Measurements from ENCODE around the gene METTL2B. TPM values are rescaled to one million over a fixed set of nuclear protein-coding genes. Genes with fewer than 3 reads are reported as not detected.

Gene METTL2B
- total RNA-seq, 2 experiments from 2014 or later: 25.4 to 40.7 TPM

DNA sequence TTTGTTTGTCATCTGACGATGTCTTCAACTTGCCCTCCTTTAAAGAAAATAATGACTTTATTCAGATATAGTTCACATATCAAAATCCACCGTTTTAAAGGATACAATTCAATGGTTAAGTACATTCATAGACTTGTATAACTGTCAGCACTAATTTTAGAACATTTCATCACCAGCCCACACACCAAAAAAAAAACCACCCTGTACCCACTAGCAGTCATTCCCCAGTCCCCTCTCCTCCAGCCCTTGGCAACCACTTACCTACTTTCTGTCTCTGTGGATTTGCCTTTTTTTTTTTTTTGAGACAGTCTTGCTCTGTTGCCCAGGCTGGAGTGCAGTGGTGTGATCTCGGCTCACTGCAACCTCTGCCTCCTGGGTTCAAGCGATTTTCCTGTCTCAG, 26.1 kb upstream of the METTL2B start:
- Histone ChIP-seq H3K4me3 (ENCODE audit: low read depth, low read length, poor library complexity, severe bottlenecking) (no peak overlapping the region), H3K4me1 (ENCODE audit: insufficient read depth, low read length, poor library complexity, severe bottlenecking) (peaks cover 4% of the 10 kb centered on the region), H2AFZ (ENCODE audit: low read length) (no peak overlapping the region), H3K36me3 (ENCODE audit: insufficient read depth, low read length) (no peaks in the 10 kb centered on the region), H4K20me1 (ENCODE audit: insufficient read depth, low read length) (no peaks in the 10 kb centered on the region), H3K4me2 (ENCODE audit: low read length) (no peak overlapping the region), H3K27ac (ENCODE audit: low read depth, low read length, poor library complexity, severe bottlenecking) (no peak overlapping the region), H3K79me2 (ENCODE audit: insufficient read depth, low read depth, low read length) (no peaks in the 10 kb centered on the region), H3K9me2 (ENCODE audit: insufficient read depth, low read length) (no peaks in the 10 kb centered on the region), H3K9me3 (ENCODE audit: low read length) (no peaks in the 10 kb centered on the region)
- DNase-seq (ENCODE audit: low spot score): no peak
- intact Hi-C loops (cut with micrococcal nuclease; ENCODE audit: unreplicated experiment): no loop called here
- no TSS peak for BruUV-seq (replicated peaks)
- TF ChIP-seq, protein P1, sequence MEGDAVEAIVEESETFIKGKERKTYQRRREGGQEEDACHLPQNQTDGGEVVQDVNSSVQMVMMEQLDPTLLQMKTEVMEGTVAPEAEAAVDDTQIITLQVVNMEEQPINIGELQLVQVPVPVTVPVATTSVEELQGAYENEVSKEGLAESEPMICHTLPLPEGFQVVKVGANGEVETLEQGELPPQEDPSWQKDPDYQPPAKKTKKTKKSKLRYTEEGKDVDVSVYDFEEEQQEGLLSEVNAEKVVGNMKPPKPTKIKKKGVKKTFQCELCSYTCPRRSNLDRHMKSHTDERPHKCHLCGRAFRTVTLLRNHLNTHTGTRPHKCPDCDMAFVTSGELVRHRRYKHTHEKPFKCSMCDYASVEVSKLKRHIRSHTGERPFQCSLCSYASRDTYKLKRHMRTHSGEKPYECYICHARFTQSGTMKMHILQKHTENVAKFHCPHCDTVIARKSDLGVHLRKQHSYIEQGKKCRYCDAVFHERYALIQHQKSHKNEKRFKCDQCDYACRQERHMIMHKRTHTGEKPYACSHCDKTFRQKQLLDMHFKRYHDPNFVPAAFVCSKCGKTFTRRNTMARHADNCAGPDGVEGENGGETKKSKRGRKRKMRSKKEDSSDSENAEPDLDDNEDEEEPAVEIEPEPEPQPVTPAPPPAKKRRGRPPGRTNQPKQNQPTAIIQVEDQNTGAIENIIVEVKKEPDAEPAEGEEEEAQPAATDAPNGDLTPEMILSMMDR (conservative IDR thresholded peaks at IDR 0.05; ENCODE audit: low read length): no peak
- TF ChIP-seq EZH2phosphoT487 (IDR thresholded peaks at IDR 0.05; ENCODE audit: borderline replicate concordance, low read depth, low read length): no peak
- ChIA-PET CTCF (ENCODE audit: unreplicated experiment) (no interaction called here), POLR2A (no interaction called here)

DNA sequence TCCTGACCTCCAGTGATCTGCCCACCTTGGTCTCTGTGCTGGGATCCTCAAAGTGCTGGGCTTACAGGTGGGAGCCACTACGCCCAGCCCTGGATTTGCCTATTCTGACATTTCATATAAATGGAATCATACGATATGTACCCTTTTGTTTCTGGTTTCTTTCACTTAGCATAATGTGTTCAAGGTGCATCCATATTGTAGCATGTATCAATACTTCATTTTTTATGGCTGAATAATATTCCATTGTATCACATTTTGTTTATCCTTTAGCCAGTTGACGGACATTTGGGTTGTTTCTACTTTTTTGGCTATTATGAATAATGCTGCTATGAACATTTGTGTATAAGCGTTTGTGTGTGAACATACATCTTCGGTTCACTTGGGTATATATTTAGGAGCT, 25.6 kb upstream of the METTL2B start:
- ChIA-PET CTCF (ENCODE audit: unreplicated experiment) (no interaction called here), POLR2A (interaction anchor here (0.5 to 1.1 kb wide), 2 partner anchors 10 to 333 kb away, joined by 3 to 6 read pairs; no protein-coding TSS in a partner anchor)
- Histone ChIP-seq H3K4me3 (ENCODE audit: low read depth, low read length, poor library complexity, severe bottlenecking) (no peak overlapping the region), H3K4me1 (ENCODE audit: insufficient read depth, low read length, poor library complexity, severe bottlenecking) (peaks cover 4% of the 10 kb centered on the region), H3K9me2 (ENCODE audit: insufficient read depth, low read length) (no peaks in the 10 kb centered on the region), H3K79me2 (ENCODE audit: insufficient read depth, low read depth, low read length) (peaks cover 2% of the 10 kb centered on the region; the same call in 1 of the 2 replicates), H4K20me1 (ENCODE audit: insufficient read depth, low read length) (no peaks in the 10 kb centered on the region), H2AFZ (ENCODE audit: low read length) (no peak overlapping the region), H3K36me3 (ENCODE audit: insufficient read depth, low read length) (no peaks in the 10 kb centered on the region), H3K4me2 (ENCODE audit: low read length) (no peak overlapping the region), H3K27ac (ENCODE audit: low read depth, low read length, poor library complexity, severe bottlenecking) (no peak overlapping the region), H3K9me3 (ENCODE audit: low read length) (no peaks in the 10 kb centered on the region)
- TF ChIP-seq EZH2phosphoT487 (IDR thresholded peaks at IDR 0.05; ENCODE audit: borderline replicate concordance, low read depth, low read length): no peak
- TF ChIP-seq, protein P1 (conservative IDR thresholded peaks at IDR 0.05; ENCODE audit: low read length): no peak
- intact Hi-C loops (cut with micrococcal nuclease; ENCODE audit: unreplicated experiment): no loop called here
- no peak for DNase-seq (ENCODE audit: low spot score)
- no TSS peak for BruUV-seq (replicated peaks)

DNA sequence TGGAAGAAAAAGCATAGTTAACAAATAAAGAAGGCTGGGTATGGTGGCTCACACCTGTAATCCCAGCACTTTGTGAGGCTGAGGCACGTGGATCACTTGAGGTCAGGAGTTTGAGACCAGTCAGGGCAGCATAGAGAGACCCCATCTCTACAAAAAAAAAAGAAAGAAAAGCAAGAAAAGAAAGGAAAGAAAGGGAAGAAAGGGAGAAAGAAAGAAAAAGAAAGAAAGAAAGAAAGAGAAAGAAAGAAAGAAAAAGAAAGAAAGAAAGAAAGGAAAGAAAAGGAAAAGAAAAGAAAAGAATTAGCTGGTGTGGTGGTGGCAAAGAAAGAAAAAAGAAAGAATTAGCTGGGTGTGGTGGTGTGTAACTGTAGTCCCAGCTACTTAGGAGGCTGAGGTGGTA, 24.0 kb upstream of the METTL2B start:
- TF ChIP-seq, protein P1 (conservative IDR thresholded peaks at IDR 0.05; ENCODE audit: low read length): no peak
- TF ChIP-seq EZH2phosphoT487 (IDR thresholded peaks at IDR 0.05; ENCODE audit: borderline replicate concordance, low read depth, low read length): no peak
- no TSS peak for BruUV-seq (replicated peaks)
- Histone ChIP-seq H3K9me3 (ENCODE audit: low read length) (no peaks in the 10 kb centered on the region), H3K27ac (ENCODE audit: low read depth, low read length, poor library complexity, severe bottlenecking) (no peak overlapping the region), H3K4me2 (ENCODE audit: low read length) (no peak overlapping the region), H3K79me2 (ENCODE audit: insufficient read depth, low read depth, low read length) (peaks cover 18% of the 10 kb centered on the region), H2AFZ (ENCODE audit: low read length) (no peak overlapping the region), H3K4me1 (ENCODE audit: insufficient read depth, low read length, poor library complexity, severe bottlenecking) (peaks cover 11% of the 10 kb centered on the region), H3K4me3 (ENCODE audit: low read depth, low read length, poor library complexity, severe bottlenecking) (no peak overlapping the region), H3K36me3 (ENCODE audit: insufficient read depth, low read length) (peaks cover 8% of the 10 kb centered on the region), H4K20me1 (ENCODE audit: insufficient read depth, low read length) (no peaks in the 10 kb centered on the region), H3K9me2 (ENCODE audit: insufficient read depth, low read length) (no peaks in the 10 kb centered on the region)
- DNase-seq (ENCODE audit: low spot score): no peak
- POLR2A ChIA-PET: interaction anchor here (0.6 kb wide), 1 partner anchor 132 kb away, joined by 3 read pairs; no protein-coding TSS in a partner anchor
- intact Hi-C loops (cut with micrococcal nuclease; ENCODE audit: unreplicated experiment): no loop called here
- CTCF ChIA-PET (ENCODE audit: unreplicated experiment): no interaction called here
